Panc1 (cell line): ENCODE measurements around the gene SHC4. TPM values are rescaled to one million over a fixed set of nuclear protein-coding genes. Genes with fewer than 3 reads are reported as not detected.
A peak's percentile ranks its signal among the peaks of the same experiment; 100 is the strongest.

ENCODE experiments used
- ATAC-seq: fragments of 200-7000 bp; cut with Tn5 transposase; 2 replicates; pipeline ENCODE4 v1.9.1; 2020; ENCODE audit warnings: mild to moderate bottlenecking, moderate library complexity
- BruUV-seq: library from RNA; stranded (reverse); fragments of 400-500 nt; replicated peaks from 2 replicates; lab custom pipeline; 2021; lab: Mats Ljungman, UMichigan
- CTCF ChIA-PET: fragments of 300-600 bp; sonication (Branson Sonifier 250); formaldehyde crosslinking; loops from one replicate; lab custom pipeline; 2022; ENCODE audit warnings: antibody characterized with exemption; lab: Charles Lee
- POLR2A ChIA-PET: fragments of 300-600 bp; sonication (Branson Sonifier 250); formaldehyde crosslinking; loops from one replicate; lab custom pipeline; 2022; ENCODE audit warnings: antibody characterized with exemption; lab: Charles Lee
- DNase-seq: peaks from one replicate; pipeline ENCODE4 v3.0.0-alpha.2; 2010; ENCODE audit warnings: low read depth, low spot score
- H3K27ac ChIP-seq: 2 replicates; pipeline ENCODE4 v1.5.1; 2011; ENCODE audit warnings: mild to moderate bottlenecking, low read length, inconsistent platforms
- H3K27me3 ChIP-seq: fragments of 200-500 bp; sonication (Bioruptor generic); 2 replicates; pipeline ENCODE4 v1.6.0; 2014; ENCODE audit warnings: low read length, inconsistent platforms; ENCODE audit not compliant: control insufficient read depth, insufficient read depth
- H3K36me3 ChIP-seq: fragments of 200-500 bp; sonication (Bioruptor generic); 2 replicates; pipeline ENCODE4 v1.5.1; 2014; ENCODE audit warnings: inconsistent platforms, mild to moderate bottlenecking, low read length, moderate library complexity; ENCODE audit not compliant: control insufficient read depth, insufficient read depth
- H3K4me1 ChIP-seq: 2 replicates; pipeline ENCODE4 v1.5.1; 2011; ENCODE audit warnings: inconsistent platforms, mild to moderate bottlenecking, low read length, moderate library complexity; ENCODE audit not compliant: control insufficient read depth, insufficient read depth
- H3K4me3 ChIP-seq, 2 experiments: 2 replicates each; pipeline ENCODE4 v1.5.1; 2011 to 2012; ENCODE audit warnings: low read depth in 2 of 2, low read length in 2 of 2, mild to moderate bottlenecking in 2 of 2, inconsistent platforms in 1 of 2, moderate library complexity in 1 of 2
- H3K9me3 ChIP-seq: fragments of 200-500 bp; sonication (Bioruptor generic); 2 replicates; pipeline ENCODE4 v1.5.1; 2014; ENCODE audit warnings: low read depth, mild to moderate bottlenecking, inconsistent platforms, low read length, moderate library complexity; ENCODE audit not compliant: control insufficient read depth, insufficient read depth
- CTCF ChIP-seq: fragments of 450-650 bp; IDR thresholded peaks from 2 replicates; pipeline ENCODE4 v1.5.1; 2017; ENCODE audit warnings: mild to moderate bottlenecking
- POLR2AphosphoS5 ChIP-seq: IDR thresholded peaks from 2 replicates; pipeline ENCODE4 v1.6.1; 2012; ENCODE audit warnings: mild to moderate bottlenecking, low read depth, low read length, moderate library complexity
- REST ChIP-seq, 2 experiments: IDR thresholded peaks; 2 replicates each; pipeline ENCODE4 v1.6.1; 2011 to 2012; ENCODE audit warnings: low read depth in 2 of 2, control low read depth in 1 of 2, low read length in 1 of 2, mild to moderate bottlenecking in 1 of 2, moderate library complexity in 1 of 2; ENCODE audit not compliant: insufficient read depth in 1 of 2
- SIN3A ChIP-seq: IDR thresholded peaks from 2 replicates; pipeline ENCODE4 v1.6.1; 2012; ENCODE audit warnings: low read depth, mild to moderate bottlenecking, low read length, moderate library complexity, borderline replicate concordance; ENCODE audit not compliant: insufficient read depth
- TCF7L2 ChIP-seq: IDR thresholded peaks from 2 replicates; pipeline ENCODE4 v1.6.1; 2011; ENCODE audit warnings: mild to moderate bottlenecking, low read depth, low read length, inconsistent platforms
- in situ Hi-C: cut with HindIII; loops from 2 replicates; pipeline ENCODE4 v1.10.0; 2016; ENCODE audit warnings: low sequenced_read_pairs, low pct_unique_long_range_greater_than_20kb
- intact Hi-C: fragments of 100-400 bp; cut with micrococcal nuclease; formaldehyde crosslinking; loops from one replicate; pipeline ENCODE4 v1.10.0; 2022; ENCODE audit not compliant: unreplicated experiment
- total RNA-seq: library from RNA; stranded (reverse); gene quantifications from one replicate; pipeline ENCODE4 v1.2.1, GENCODE V29; 2021; ENCODE audit not compliant: unreplicated experiment

The SHC4 gene
- total RNA-seq, 1 experiment from 2014 or later: 0.10 TPM

- peak; percentile 95 for TF ChIP-seq POLR2AphosphoS5
- TF ChIP-seq REST (IDR thresholded peaks at IDR 0.05; ENCODE audit: insufficient read depth in 1 of 2, low read depth in 2 of 2, low read length in 1 of 2): no peak
- TF ChIP-seq CTCF: no peak
- peak; percentile 73 for TF ChIP-seq TCF7L2
- peak; percentile 51; the same call in 1 of the 2 replicates for TF ChIP-seq SIN3A
- ChIA-PET POLR2A (no interaction called here), CTCF (interaction anchor here (0.5 to 1.1 kb wide), 4 partner anchors 16 to 1268 kb away, joined by 3 to 10 read pairs (median 3); no protein-coding TSS in a partner anchor)
- TSS peak; percentile 98 for BruUV-seq
- DNase-seq: peak; percentile 88
- Histone ChIP-seq H3K9me3 (no peaks in the 10 kb centered on the region), H3K27ac (peak within 1 kb of the TSS; percentile 97), H3K36me3 (peaks cover 6% of the 10 kb centered on the region; the same call in 1 of the 2 replicates), H3K4me3 (peak within 1 kb of the TSS; percentile 79 to 98), H3K4me1 (peaks cover 15% of the 10 kb centered on the region; the same call in 1 of the 2 replicates), H3K27me3 (peaks cover 8% of the 10 kb centered on the region; the same call in 1 of the 2 replicates)
- ATAC-seq: peak; percentile 100
- in situ Hi-C loops (no loop called here), intact Hi-C loops (no loop called here)
Measured at GRCh38 chr15:48877630-48878595, 85.8 kb downstream of the SHC4 start, which contains the start of gene EID1. Gene EID1, plus strand, starts transcription at chr15:48878134. Its CDS starts 43 bp downstream, at chr15:48878177.

GRCh38 chr15:48876057-48876456 is 87.7 kb downstream of the SHC4 start:
- H3K9me3 ChIP-seq: no peaks in the 10 kb centered on the region
- intact Hi-C loops: no loop called here
- peaks cover 6% of the 10 kb centered on the region; the same call in 1 of the 2 replicates for H3K36me3 ChIP-seq
- in situ Hi-C loops: no loop called here
- H3K27me3 ChIP-seq: peaks cover 9% of the 10 kb centered on the region; the same call in 1 of the 2 replicates
- no TSS peak for BruUV-seq
- H3K27ac ChIP-seq: no peak overlapping the region
- no peak for ATAC-seq
- POLR2A ChIA-PET: no interaction called here
- H3K4me1 ChIP-seq: peaks cover 15% of the 10 kb centered on the region; the same call in 1 of the 2 replicates
- no peak for TF ChIP-seq TCF7L2
- no peak for TF ChIP-seq REST (IDR thresholded peaks at IDR 0.05; ENCODE audit: insufficient read depth in 1 of 2, low read depth in 2 of 2, low read length in 1 of 2)
- no peak for TF ChIP-seq SIN3A
- TF ChIP-seq POLR2AphosphoS5: no peak
- TF ChIP-seq CTCF: no peak
- CTCF ChIA-PET: no interaction called here
- H3K4me3 ChIP-seq: no peak overlapping the region
- no peak for DNase-seq
